Adrenal gland (tissue), 5 donors: ENCODE results near the gene TEKT1.

Source experiments
- CTCF ChIP-seq, 6 experiments: fragments of 450-650 bp in 4 of 6; fragments of 200-600 bp in 2 of 6; sonication (generic) in 1 of 6; IDR thresholded peaks; 1 replicate in 5 of 6; 2 replicates in 1 of 6; pipeline versions ENCODE4 v1.5.1 to v1.8.0; 2016 to 2021; ENCODE audit warnings: antibody characterized with exemption in 6 of 6, mild to moderate bottlenecking in 2 of 6, moderate library complexity in 1 of 6
- POLR2A ChIP-seq, 2 donors: fragments of 450-650 bp; IDR thresholded peaks; one replicate each; pipeline ENCODE4 v1.6.1; 2017; ENCODE audit warnings: antibody characterized with exemption in 2 of 2, mild to moderate bottlenecking in 2 of 2, moderate library complexity in 1 of 2
- donor health status: DM: no; HTN: no; CAD: no.

GRCh38 chr17:6749519-6749918, 82.0 kb downstream of the TEKT1 start:
- TF ChIP-seq CTCF (IDR thresholded peaks at IDR 0.05) (no peak), POLR2A (IDR thresholded peaks at IDR 0.05) (no peak)
